Panc1 (cell line): ENCODE data around the gene ASAP2. TPM values are rescaled to one million over a fixed set of nuclear protein-coding genes. Genes with fewer than 3 reads are reported as not detected.

ENCODE experiments used
- ATAC-seq: fragments of 200-7000 bp; cut with Tn5 transposase; 2 replicates; pipeline ENCODE4 v1.9.1; 2020; ENCODE audit warnings: mild to moderate bottlenecking, moderate library complexity
- BruUV-seq: library from RNA; stranded (reverse); fragments of 400-500 nt; replicated peaks from 2 replicates; lab custom pipeline; 2021; lab: Mats Ljungman, UMichigan
- CTCF ChIA-PET: fragments of 300-600 bp; sonication (Branson Sonifier 250); formaldehyde crosslinking; loops from one replicate; lab custom pipeline; 2022; ENCODE audit warnings: antibody characterized with exemption; lab: Charles Lee
- POLR2A ChIA-PET: fragments of 300-600 bp; sonication (Branson Sonifier 250); formaldehyde crosslinking; loops from one replicate; lab custom pipeline; 2022; ENCODE audit warnings: antibody characterized with exemption; lab: Charles Lee
- DNase-seq: peaks from one replicate; pipeline ENCODE4 v3.0.0-alpha.2; 2010; ENCODE audit warnings: low read depth, low spot score
- H3K27ac ChIP-seq: 2 replicates; pipeline ENCODE4 v1.5.1; 2011; ENCODE audit warnings: mild to moderate bottlenecking, low read length, inconsistent platforms
- H3K27me3 ChIP-seq: fragments of 200-500 bp; sonication (Bioruptor generic); 2 replicates; pipeline ENCODE4 v1.6.0; 2014; ENCODE audit warnings: low read length, inconsistent platforms; ENCODE audit not compliant: control insufficient read depth, insufficient read depth
- H3K36me3 ChIP-seq: fragments of 200-500 bp; sonication (Bioruptor generic); 2 replicates; pipeline ENCODE4 v1.5.1; 2014; ENCODE audit warnings: inconsistent platforms, mild to moderate bottlenecking, low read length, moderate library complexity; ENCODE audit not compliant: control insufficient read depth, insufficient read depth
- H3K4me1 ChIP-seq: 2 replicates; pipeline ENCODE4 v1.5.1; 2011; ENCODE audit warnings: inconsistent platforms, mild to moderate bottlenecking, low read length, moderate library complexity; ENCODE audit not compliant: control insufficient read depth, insufficient read depth
- H3K4me3 ChIP-seq, 2 experiments: 2 replicates each; pipeline ENCODE4 v1.5.1; 2011 to 2012; ENCODE audit warnings: low read depth in 2 of 2, low read length in 2 of 2, mild to moderate bottlenecking in 2 of 2, inconsistent platforms in 1 of 2, moderate library complexity in 1 of 2
- H3K9me3 ChIP-seq: fragments of 200-500 bp; sonication (Bioruptor generic); 2 replicates; pipeline ENCODE4 v1.5.1; 2014; ENCODE audit warnings: low read depth, mild to moderate bottlenecking, inconsistent platforms, low read length, moderate library complexity; ENCODE audit not compliant: control insufficient read depth, insufficient read depth
- POLR2AphosphoS5 ChIP-seq: IDR thresholded peaks from 2 replicates; pipeline ENCODE4 v1.6.1; 2012; ENCODE audit warnings: mild to moderate bottlenecking, low read depth, low read length, moderate library complexity
- SIN3A ChIP-seq: IDR thresholded peaks from 2 replicates; pipeline ENCODE4 v1.6.1; 2012; ENCODE audit warnings: low read depth, mild to moderate bottlenecking, low read length, moderate library complexity, borderline replicate concordance; ENCODE audit not compliant: insufficient read depth
- TCF7L2 ChIP-seq: IDR thresholded peaks from 2 replicates; pipeline ENCODE4 v1.6.1; 2011; ENCODE audit warnings: mild to moderate bottlenecking, low read depth, low read length, inconsistent platforms
- in situ Hi-C: cut with HindIII; loops from 2 replicates; pipeline ENCODE4 v1.10.0; 2016; ENCODE audit warnings: low sequenced_read_pairs, low pct_unique_long_range_greater_than_20kb
- intact Hi-C: fragments of 100-400 bp; cut with micrococcal nuclease; formaldehyde crosslinking; loops from one replicate; pipeline ENCODE4 v1.10.0; 2022; ENCODE audit not compliant: unreplicated experiment
- total RNA-seq: library from RNA; stranded (reverse); gene quantifications from one replicate; pipeline ENCODE4 v1.2.1, GENCODE V29; 2021; ENCODE audit not compliant: unreplicated experiment
- TF ChIP-seq, protein P1 (sequence below), 2 experiments: IDR thresholded peaks; 2 replicates each; pipeline ENCODE4 v1.6.1; 2011 to 2012; ENCODE audit warnings: low read depth in 2 of 2, control low read depth in 1 of 2, low read length in 1 of 2, mild to moderate bottlenecking in 1 of 2, moderate library complexity in 1 of 2; ENCODE audit not compliant: insufficient read depth in 1 of 2
- TF ChIP-seq, protein P2 (sequence below): fragments of 450-650 bp; IDR thresholded peaks from 2 replicates; pipeline ENCODE4 v1.5.1; 2017; ENCODE audit warnings: mild to moderate bottlenecking

Gene ASAP2
- total RNA-seq, 1 experiment from 2014 or later = 107 TPM

GRCh38 chr2:9296559-9296958 is 89.9 kb downstream of the ASAP2 start:
- H3K27ac ChIP-seq = no peak overlapping the region
- ChIA-PET POLR2A (no interaction called here), CTCF (no interaction called here)
- H3K4me3 ChIP-seq = no peak overlapping the region
- no peaks in the 10 kb centered on the region for H3K36me3 ChIP-seq
- H3K4me1 ChIP-seq = peaks cover 34% of the 10 kb centered on the region
- intact Hi-C loops (no loop called here), in situ Hi-C loops (no loop called here)
- no peak for DNase-seq
- ATAC-seq = no peak
- no TSS peak for BruUV-seq
- TF ChIP-seq POLR2AphosphoS5 (no peak), TCF7L2 (no peak), SIN3A (no peak)
- TF ChIP-seq, protein P1, sequence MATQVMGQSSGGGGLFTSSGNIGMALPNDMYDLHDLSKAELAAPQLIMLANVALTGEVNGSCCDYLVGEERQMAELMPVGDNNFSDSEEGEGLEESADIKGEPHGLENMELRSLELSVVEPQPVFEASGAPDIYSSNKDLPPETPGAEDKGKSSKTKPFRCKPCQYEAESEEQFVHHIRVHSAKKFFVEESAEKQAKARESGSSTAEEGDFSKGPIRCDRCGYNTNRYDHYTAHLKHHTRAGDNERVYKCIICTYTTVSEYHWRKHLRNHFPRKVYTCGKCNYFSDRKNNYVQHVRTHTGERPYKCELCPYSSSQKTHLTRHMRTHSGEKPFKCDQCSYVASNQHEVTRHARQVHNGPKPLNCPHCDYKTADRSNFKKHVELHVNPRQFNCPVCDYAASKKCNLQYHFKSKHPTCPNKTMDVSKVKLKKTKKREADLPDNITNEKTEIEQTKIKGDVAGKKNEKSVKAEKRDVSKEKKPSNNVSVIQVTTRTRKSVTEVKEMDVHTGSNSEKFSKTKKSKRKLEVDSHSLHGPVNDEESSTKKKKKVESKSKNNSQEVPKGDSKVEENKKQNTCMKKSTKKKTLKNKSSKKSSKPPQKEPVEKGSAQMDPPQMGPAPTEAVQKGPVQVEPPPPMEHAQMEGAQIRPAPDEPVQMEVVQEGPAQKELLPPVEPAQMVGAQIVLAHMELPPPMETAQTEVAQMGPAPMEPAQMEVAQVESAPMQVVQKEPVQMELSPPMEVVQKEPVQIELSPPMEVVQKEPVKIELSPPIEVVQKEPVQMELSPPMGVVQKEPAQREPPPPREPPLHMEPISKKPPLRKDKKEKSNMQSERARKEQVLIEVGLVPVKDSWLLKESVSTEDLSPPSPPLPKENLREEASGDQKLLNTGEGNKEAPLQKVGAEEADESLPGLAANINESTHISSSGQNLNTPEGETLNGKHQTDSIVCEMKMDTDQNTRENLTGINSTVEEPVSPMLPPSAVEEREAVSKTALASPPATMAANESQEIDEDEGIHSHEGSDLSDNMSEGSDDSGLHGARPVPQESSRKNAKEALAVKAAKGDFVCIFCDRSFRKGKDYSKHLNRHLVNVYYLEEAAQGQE (IDR thresholded peaks at IDR 0.05; ENCODE audit: insufficient read depth in 1 of 2, low read depth in 2 of 2, low read length in 1 of 2) = no peak
- TF ChIP-seq, protein P2, sequence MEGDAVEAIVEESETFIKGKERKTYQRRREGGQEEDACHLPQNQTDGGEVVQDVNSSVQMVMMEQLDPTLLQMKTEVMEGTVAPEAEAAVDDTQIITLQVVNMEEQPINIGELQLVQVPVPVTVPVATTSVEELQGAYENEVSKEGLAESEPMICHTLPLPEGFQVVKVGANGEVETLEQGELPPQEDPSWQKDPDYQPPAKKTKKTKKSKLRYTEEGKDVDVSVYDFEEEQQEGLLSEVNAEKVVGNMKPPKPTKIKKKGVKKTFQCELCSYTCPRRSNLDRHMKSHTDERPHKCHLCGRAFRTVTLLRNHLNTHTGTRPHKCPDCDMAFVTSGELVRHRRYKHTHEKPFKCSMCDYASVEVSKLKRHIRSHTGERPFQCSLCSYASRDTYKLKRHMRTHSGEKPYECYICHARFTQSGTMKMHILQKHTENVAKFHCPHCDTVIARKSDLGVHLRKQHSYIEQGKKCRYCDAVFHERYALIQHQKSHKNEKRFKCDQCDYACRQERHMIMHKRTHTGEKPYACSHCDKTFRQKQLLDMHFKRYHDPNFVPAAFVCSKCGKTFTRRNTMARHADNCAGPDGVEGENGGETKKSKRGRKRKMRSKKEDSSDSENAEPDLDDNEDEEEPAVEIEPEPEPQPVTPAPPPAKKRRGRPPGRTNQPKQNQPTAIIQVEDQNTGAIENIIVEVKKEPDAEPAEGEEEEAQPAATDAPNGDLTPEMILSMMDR = no peak
- no peaks in the 10 kb centered on the region for H3K9me3 ChIP-seq
- H3K27me3 ChIP-seq = no peaks in the 10 kb centered on the region

DNA sequence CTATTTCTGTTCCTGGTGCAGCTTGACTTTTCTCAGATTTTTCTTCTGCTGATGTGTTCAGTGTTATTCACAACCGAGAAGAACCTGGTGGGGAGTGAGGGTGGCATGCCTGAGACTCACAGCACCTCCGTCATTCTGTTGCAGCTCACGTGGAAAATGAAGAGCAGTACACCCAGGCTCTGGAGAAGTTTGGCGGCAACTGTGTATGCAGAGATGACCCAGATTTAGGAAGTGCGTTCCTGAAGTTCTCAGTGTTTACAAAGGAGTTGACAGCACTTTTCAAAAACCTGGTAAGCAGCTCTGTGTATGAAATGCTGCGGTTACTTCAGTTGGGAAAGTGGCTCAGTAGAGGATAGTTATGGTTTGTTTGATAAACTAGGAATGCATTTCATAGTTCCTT is 90.5 kb downstream of the ASAP2 start:
- ATAC-seq = no peak

More for the DNA sequence above, 90.5 kb downstream of the ASAP2 start:
- BruUV-seq = no TSS peak
- no peak overlapping the region for H3K27ac ChIP-seq
- no peaks in the 10 kb centered on the region for H3K9me3 ChIP-seq
- ChIA-PET CTCF (no interaction called here), POLR2A (no interaction called here)
- intact Hi-C loops = no loop called here
- in situ Hi-C loops = no loop called here
- no peaks in the 10 kb centered on the region for H3K27me3 ChIP-seq
- TF ChIP-seq, protein P1 (IDR thresholded peaks at IDR 0.05; ENCODE audit: insufficient read depth in 1 of 2, low read depth in 2 of 2, low read length in 1 of 2) = no peak
- TF ChIP-seq, protein P2 = no peak
- TF ChIP-seq SIN3A (no peak), POLR2AphosphoS5 (no peak), TCF7L2 (no peak)
- peaks cover 28% of the 10 kb centered on the region for H3K4me1 ChIP-seq
- H3K4me3 ChIP-seq = no peak overlapping the region
- H3K36me3 ChIP-seq = no peaks in the 10 kb centered on the region
- DNase-seq = no peak
